ENCODE data around the gene PAPPA2. TPM values are rescaled to one million over a fixed set of nuclear protein-coding genes. Genes with fewer than 3 reads are reported as not detected.

The PAPPA2 gene
- total RNA-seq, 1 experiment from 2014 or later = 0.81 TPM

DNA sequence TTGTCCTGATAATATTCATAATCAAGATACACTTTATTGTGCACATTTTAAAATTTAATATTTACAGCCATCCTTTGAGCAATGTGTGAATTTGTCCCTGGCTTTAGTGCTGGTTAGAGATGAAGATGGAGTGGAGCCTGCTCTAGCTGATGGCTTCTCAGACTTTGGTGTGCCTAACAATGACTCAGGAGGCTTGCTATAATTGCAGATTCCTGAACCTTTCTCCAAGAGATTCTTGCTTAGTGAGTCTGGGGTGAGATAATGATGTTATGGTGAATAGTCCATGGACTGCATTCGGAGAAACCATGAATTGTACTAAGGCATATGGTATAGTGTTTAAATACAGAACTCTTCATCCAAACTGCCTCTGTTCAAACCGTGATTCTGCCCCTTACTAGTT, 307.1 kb downstream of the PAPPA2 start:
- H3K27me3 Mint-ChIP-seq (ENCODE audit: low read depth) = no peaks in the 10 kb centered on the region
- Histone ChIP-seq H4K5ac (ENCODE audit: insufficient read length, low read depth, low read length) (no peak overlapping the region), H2BK5ac (ENCODE audit: insufficient read length, low read length) (no peak overlapping the region), H3K4ac (ENCODE audit: low read depth, low read length) (no peak overlapping the region), H3K18ac (ENCODE audit: insufficient read length, low read depth, low read length) (no peak overlapping the region), H3K4me2 (ENCODE audit: insufficient read depth, insufficient read length, low read length) (no peak overlapping the region), H3T11ph (ENCODE audit: low read length) (no peak overlapping the region), H2BK120ac (ENCODE audit: low read depth, low read length, poor library complexity, severe bottlenecking) (no peak overlapping the region), H3K23ac (ENCODE audit: insufficient read length, low read depth, low read length) (no peak overlapping the region), H4K91ac (ENCODE audit: insufficient read length, low read depth, low read length) (no peak overlapping the region), H3K27me3 (ENCODE audit: insufficient read depth, low read length) (no peaks in the 10 kb centered on the region), H3K23me2 (ENCODE audit: insufficient read length, low read depth, low read length, poor library complexity, severe bottlenecking) (no peaks in the 10 kb centered on the region), H2AFZ (ENCODE audit: low read length) (no peak overlapping the region), H3K79me2 (ENCODE audit: insufficient read depth, low read length) (no peaks in the 10 kb centered on the region), H3K79me1 (ENCODE audit: insufficient read depth, low read depth, low read length, poor library complexity, severe bottlenecking) (no peaks in the 10 kb centered on the region), H4K20me1 (ENCODE audit: control insufficient read depth, insufficient read depth, insufficient read length) (no peaks in the 10 kb centered on the region), H2BK15ac (ENCODE audit: low read depth, low read length) (no peak overlapping the region), H3K4me1 (ENCODE audit: insufficient read depth, low read length) (no peaks in the 10 kb centered on the region), H2AK5ac (ENCODE audit: insufficient read length, low read length) (no peak overlapping the region), H3K27ac (ENCODE audit: insufficient read length, low read depth, low read length) (no peak overlapping the region), H3K9ac (ENCODE audit: extremely low read depth, insufficient read length, low read length) (no peak overlapping the region), H3K9me3 (ENCODE audit: control insufficient read depth, low read depth, low read length) (no peaks in the 10 kb centered on the region), H3K14ac (ENCODE audit: insufficient read depth, low read length) (no peak overlapping the region), H4K8ac (replicated peaks; ENCODE audit: insufficient read length, low read depth, low read length) (no peak overlapping the region), H3K56ac (ENCODE audit: insufficient read length, low read depth, low read length) (no peak overlapping the region), H2BK20ac (ENCODE audit: low read depth, low read length, poor library complexity, severe bottlenecking) (no peak overlapping the region), H2BK12ac (ENCODE audit: insufficient read length, low read depth, low read length) (no peak overlapping the region)
- H3K36me3 Mint-ChIP-seq (ENCODE audit: insufficient read depth in 1 of 3, low read depth in 3 of 3) = no peaks in the 10 kb centered on the region
- TF ChIP-seq, protein P1, sequence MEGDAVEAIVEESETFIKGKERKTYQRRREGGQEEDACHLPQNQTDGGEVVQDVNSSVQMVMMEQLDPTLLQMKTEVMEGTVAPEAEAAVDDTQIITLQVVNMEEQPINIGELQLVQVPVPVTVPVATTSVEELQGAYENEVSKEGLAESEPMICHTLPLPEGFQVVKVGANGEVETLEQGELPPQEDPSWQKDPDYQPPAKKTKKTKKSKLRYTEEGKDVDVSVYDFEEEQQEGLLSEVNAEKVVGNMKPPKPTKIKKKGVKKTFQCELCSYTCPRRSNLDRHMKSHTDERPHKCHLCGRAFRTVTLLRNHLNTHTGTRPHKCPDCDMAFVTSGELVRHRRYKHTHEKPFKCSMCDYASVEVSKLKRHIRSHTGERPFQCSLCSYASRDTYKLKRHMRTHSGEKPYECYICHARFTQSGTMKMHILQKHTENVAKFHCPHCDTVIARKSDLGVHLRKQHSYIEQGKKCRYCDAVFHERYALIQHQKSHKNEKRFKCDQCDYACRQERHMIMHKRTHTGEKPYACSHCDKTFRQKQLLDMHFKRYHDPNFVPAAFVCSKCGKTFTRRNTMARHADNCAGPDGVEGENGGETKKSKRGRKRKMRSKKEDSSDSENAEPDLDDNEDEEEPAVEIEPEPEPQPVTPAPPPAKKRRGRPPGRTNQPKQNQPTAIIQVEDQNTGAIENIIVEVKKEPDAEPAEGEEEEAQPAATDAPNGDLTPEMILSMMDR (conservative IDR thresholded peaks at IDR 0.05) = no peak
- no CpG with 5 or more reads among the region's 2 CpGs for WGBS (ENCODE audit: extremely low coverage, insufficient read length, low lambda C conversion rate)
- no peak overlapping the region for H3K27ac Mint-ChIP-seq
- H3K9me3 Mint-ChIP-seq = no peaks in the 10 kb centered on the region
- peaks cover 3 to 4% of the 10 kb centered on the region in 2 experiments; a peak in 1 of 4 replicates for H3K4me1 Mint-ChIP-seq
- DNase-seq = no peak
- no peak overlapping the region for H3K4me3 Mint-ChIP-seq
